Fibroblast of lung (primary cell): ENCODE data around the gene ATF6B. TPM values are rescaled to one million over a fixed set of nuclear protein-coding genes. Genes with fewer than 3 reads are reported as not detected.
"Not testable (repeated sequence)": the region's sequence is repeated elsewhere in the genome, so short reads cannot be mapped to it uniquely, and the experiment has no call there.

Source experiments
- DNase-seq, 2 donors: peaks; one replicate each; pipeline versions ENCODE4 v3.0.0 to v3.0.0-alpha.2; 2010; ENCODE audit warnings: low read depth in 2 of 2
- H2AFZ ChIP-seq: 2 replicates; pipeline ENCODE4 v1.5.1; 2012; ENCODE audit warnings: low read length, control low read depth, inconsistent platforms
- H3K27ac ChIP-seq: 2 replicates; pipeline ENCODE4 v1.5.1; 2011; ENCODE audit warnings: low read length, control low read depth; ENCODE audit not compliant: insufficient read depth
- H3K27me3 ChIP-seq: 2 replicates; pipeline ENCODE4 v1.5.1; 2011; ENCODE audit warnings: mild to moderate bottlenecking, low read length; ENCODE audit not compliant: control insufficient read depth, insufficient read depth
- H3K36me3 ChIP-seq: 2 replicates; pipeline ENCODE4 v1.5.1; 2011; ENCODE audit warnings: low read length; ENCODE audit not compliant: control insufficient read depth, insufficient read depth
- H3K4me1 ChIP-seq: 2 replicates; pipeline ENCODE4 v1.5.1; 2011; ENCODE audit warnings: low read length; ENCODE audit not compliant: control insufficient read depth, insufficient read depth; ENCODE audit errors: extremely low read depth
- H3K4me2 ChIP-seq: 2 replicates; pipeline ENCODE4 v1.5.1; 2011; ENCODE audit warnings: low read length, control low read depth; ENCODE audit not compliant: insufficient read depth; ENCODE audit errors: extremely low read depth
- H3K4me3 ChIP-seq, 4 experiments: fragments of 200-600 bp in 1 of 4; sonication (generic) in 1 of 4; replicated peaks in 1 of 4; 2 replicates each; pipeline ENCODE4 v1.5.1; 2011 to 2016; ENCODE audit warnings: low read length in 4 of 4, low read depth in 3 of 4, mild to moderate bottlenecking in 3 of 4, control low read depth in 2 of 4, inconsistent platforms in 1 of 4, mixed read lengths in 1 of 4; ENCODE audit not compliant: insufficient read depth in 1 of 4; ENCODE audit errors: control extremely low read depth in 1 of 4
- H3K79me2 ChIP-seq: 2 replicates; pipeline ENCODE4 v1.5.1; 2012; ENCODE audit warnings: mild to moderate bottlenecking, low read length, inconsistent platforms; ENCODE audit not compliant: control insufficient read depth, insufficient read depth
- H3K9ac ChIP-seq: 2 replicates; pipeline ENCODE4 v1.5.1; 2011; ENCODE audit warnings: mild to moderate bottlenecking, low read length, control low read depth; ENCODE audit not compliant: insufficient read depth
- H3K9me3 ChIP-seq: 2 replicates; pipeline ENCODE4 v1.5.1; 2012; ENCODE audit warnings: low read depth, low read length; ENCODE audit not compliant: control insufficient read depth, insufficient read depth
- H4K20me1 ChIP-seq: 2 replicates; pipeline ENCODE4 v1.5.1; 2011; ENCODE audit warnings: low read length; ENCODE audit not compliant: control insufficient read depth, insufficient read depth; ENCODE audit errors: extremely low read depth
- CTCF ChIP-seq, 2 donors: IDR thresholded peaks in 1 of 2; conservative IDR thresholded peaks in 1 of 2; 1 replicate in 1 of 2; 2 replicates in 1 of 2; pipeline ENCODE4 v1.5.1; 2011 to 2012; ENCODE audit warnings: low read length in 2 of 2, control low read depth in 1 of 2, inconsistent platforms in 1 of 2, low read depth in 1 of 2, mild to moderate bottlenecking in 1 of 2
- EZH2 ChIP-seq: IDR thresholded peaks from 2 replicates; pipeline ENCODE4 v1.5.1; 2012; ENCODE audit warnings: low read length, control low read depth, mild to moderate bottlenecking; ENCODE audit errors: missing control alignments
- polyA plus RNA-seq, 2 donors: library from polyadenylated mRNA; depleted of rRNA in 1 of 2; stranded (reverse) in 1 of 2; unstranded in 1 of 2; fragments of >200 nt; gene quantifications; 2 replicates each; pipeline ENCODE4 v1.2.1, GENCODE V29; 2011 to 2012; ENCODE audit warnings: missing spikeins in 1 of 2
- total RNA-seq: library from RNA; depleted of rRNA; stranded (reverse); fragments of >200 nt; gene quantifications from 2 replicates; pipeline ENCODE4 v1.2.1, GENCODE V29; 2014

The ATF6B gene
- total and polyA plus RNA-seq, 2 donors (not counting 1 experiment from before 2014, with no cell fraction given), result 15.7 to 36.2 TPM

DNA sequence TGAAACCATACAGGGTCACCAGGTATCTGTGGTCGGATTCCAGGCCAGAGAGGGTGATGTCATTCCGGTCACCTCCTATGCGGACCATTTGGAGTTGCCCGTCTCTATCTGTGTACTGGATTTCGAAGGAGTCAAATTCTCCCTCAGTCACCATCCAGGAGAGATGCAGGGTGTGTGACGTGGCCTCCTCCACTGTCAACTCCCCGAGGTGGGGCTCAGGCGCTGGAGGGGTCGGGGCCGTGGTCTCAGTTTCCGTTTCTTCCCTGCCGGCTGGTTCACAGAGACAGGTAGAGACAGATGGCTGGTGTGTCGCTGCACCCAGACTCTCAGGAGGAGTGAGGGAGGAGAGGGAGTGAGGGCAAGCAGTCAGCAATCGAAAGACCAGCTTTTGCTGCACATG lies 59.2 kb downstream of the ATF6B start:
- no peaks in the 10 kb centered on the region for H3K4me1 ChIP-seq
- no peaks in the 10 kb centered on the region for H3K9me3 ChIP-seq
- H3K4me2 ChIP-seq, result no peak overlapping the region
- H2AFZ ChIP-seq, result no peak overlapping the region
- H3K4me3 ChIP-seq, result no peak overlapping the region
- H3K79me2 ChIP-seq, result no peaks in the 10 kb centered on the region
- H3K27me3 ChIP-seq, result no peaks in the 10 kb centered on the region
- H3K9ac ChIP-seq, result no peak overlapping the region
- peaks cover 1% of the 10 kb centered on the region for H3K36me3 ChIP-seq
- no peak overlapping the region for H3K27ac ChIP-seq
- DNase-seq, result no peak
- H4K20me1 ChIP-seq, result no peaks in the 10 kb centered on the region
- TF ChIP-seq CTCF (conservative IDR thresholded peaks at IDR 0.05 in 1 of 2, IDR thresholded peaks at IDR 0.05 in 1 of 2; ENCODE audit: low read depth in 1 of 2, low read length in 2 of 2) (no peak), EZH2 (no peak)

- H3K79me2 ChIP-seq, H3K9ac ChIP-seq, H3K27ac ChIP-seq, H3K4me3 ChIP-seq, H3K27me3 ChIP-seq, DNase-seq, H3K4me2 ChIP-seq, H3K36me3 ChIP-seq, H3K4me1 ChIP-seq, H4K20me1 ChIP-seq, H3K9me3 ChIP-seq, H2AFZ ChIP-seq: not testable (repeated sequence)
Measured at GRCh38 chr6:32068315-32068714, 59.7 kb downstream of the ATF6B start.

- H3K9me3 ChIP-seq, H2AFZ ChIP-seq, H3K27ac ChIP-seq, H3K4me3 ChIP-seq, H3K4me2 ChIP-seq, H3K27me3 ChIP-seq, H3K36me3 ChIP-seq, H3K9ac ChIP-seq, H3K4me1 ChIP-seq, H4K20me1 ChIP-seq, H3K79me2 ChIP-seq, DNase-seq: not testable (repeated sequence)
Measured at GRCh38 chr6:32067521-32067920, 60.5 kb downstream of the ATF6B start.

Other genes starting within 250 kb of the ATF6B start
- gene SLC44A4, start 249.2 kb downstream of the ATF6B start, total RNA-seq, result not detected in 2 replicates
- 0.02 TPM in 1 of 2 replicates, not detected in the other for gene SLC44A4, start 249.2 kb downstream of the ATF6B start, polyA plus RNA-seq
- 60.1 and 63.7 TPM in 2 replicates for gene EHMT2, start 230.5 kb downstream of the ATF6B start, total RNA-seq
- gene EHMT2, start 230.5 kb downstream of the ATF6B start, polyA plus RNA-seq, result 22.0 and 37.3 TPM in 2 replicates
- gene ZBTB12, start 226.2 kb downstream of the ATF6B start, total RNA-seq, result 9.5 and 13.2 TPM in 2 replicates
- gene ZBTB12, start 226.2 kb downstream of the ATF6B start, polyA plus RNA-seq, result 1.2 and 1.6 TPM in 2 replicates
- 16.8 and 27.2 TPM in 2 replicates for gene C2, start 200.5 kb downstream of the ATF6B start, total RNA-seq
- 2.1 and 7.6 TPM in 2 replicates for gene C2, start 200.5 kb downstream of the ATF6B start, polyA plus RNA-seq
- 62.9 and 87.1 TPM in 2 replicates for gene CFB, start 182.2 kb downstream of the ATF6B start, total RNA-seq
- gene CFB, start 182.2 kb downstream of the ATF6B start, polyA plus RNA-seq, result 21.7 and 22.9 TPM in 2 replicates
- 85.5 and 111 TPM in 2 replicates for gene NELFE, start 169.3 kb downstream of the ATF6B start, total RNA-seq
- gene NELFE, start 169.3 kb downstream of the ATF6B start, polyA plus RNA-seq, result 81.7 and 119 TPM in 2 replicates
- gene SKIC2, start 169.1 kb downstream of the ATF6B start, total RNA-seq, result 56.2 and 58.0 TPM in 2 replicates
- 21.6 and 29.9 TPM in 2 replicates for gene SKIC2, start 169.1 kb downstream of the ATF6B start, polyA plus RNA-seq
- 11.6 and 14.0 TPM in 2 replicates for gene DXO, start 156.1 kb downstream of the ATF6B start, total RNA-seq
- 9.1 and 11.8 TPM in 2 replicates for gene DXO, start 156.1 kb downstream of the ATF6B start, polyA plus RNA-seq
- gene C4A, start 146.2 kb downstream of the ATF6B start, total RNA-seq, result 21.1 and 46.0 TPM in 2 replicates
- 5.7 and 25.2 TPM in 2 replicates for gene C4A, start 146.2 kb downstream of the ATF6B start, polyA plus RNA-seq
- gene C4B, start 113.5 kb downstream of the ATF6B start, total RNA-seq, result 19.0 and 43.9 TPM in 2 replicates
- 4.9 and 16.2 TPM in 2 replicates for gene C4B, start 113.5 kb downstream of the ATF6B start, polyA plus RNA-seq
- gene CYP21A2, start 89.8 kb downstream of the ATF6B start, total RNA-seq, result not detected in 2 replicates
- not detected in 2 replicates for gene CYP21A2, start 89.8 kb downstream of the ATF6B start, polyA plus RNA-seq
- gene TNXB, start 18.9 kb downstream of the ATF6B start, total RNA-seq, result 63.9 and 113 TPM in 2 replicates
- 8.1 and 13.0 TPM in 2 replicates for gene TNXB, start 18.9 kb downstream of the ATF6B start, polyA plus RNA-seq
- gene FKBPL, start 2.0 kb upstream of the ATF6B start, total RNA-seq, result 7.4 and 7.6 TPM in 2 replicates
- gene FKBPL, start 2.0 kb upstream of the ATF6B start, polyA plus RNA-seq, result 2.4 and 3.5 TPM in 2 replicates
- gene PRRT1, start 23.7 kb upstream of the ATF6B start, total RNA-seq, result 0.26 and 0.33 TPM in 2 replicates
- gene PRRT1, start 23.7 kb upstream of the ATF6B start, polyA plus RNA-seq, result 0.61 and 0.73 TPM in 2 replicates
- gene PPT2, start 25.9 kb upstream of the ATF6B start, total RNA-seq, result 15.9 and 37.3 TPM in 2 replicates
- gene PPT2, start 25.9 kb upstream of the ATF6B start, polyA plus RNA-seq, result 13.7 and 21.6 TPM in 2 replicates
- 0.99 and 1.0 TPM in 2 replicates for gene EGFL8, start 36.3 kb upstream of the ATF6B start, total RNA-seq
- 0.77 and 2.3 TPM in 2 replicates for gene EGFL8, start 36.3 kb upstream of the ATF6B start, polyA plus RNA-seq
- 15.9 and 22.1 TPM in 2 replicates for gene AGPAT1, start 47.8 kb upstream of the ATF6B start, total RNA-seq
- gene AGPAT1, start 47.8 kb upstream of the ATF6B start, polyA plus RNA-seq, result 79.0 and 92.1 TPM in 2 replicates
- 22.1 and 23.9 TPM in 2 replicates for gene RNF5, start 50.2 kb upstream of the ATF6B start, total RNA-seq
- 54.5 and 63.4 TPM in 2 replicates for gene RNF5, start 50.2 kb upstream of the ATF6B start, polyA plus RNA-seq
- gene AGER, start 56.0 kb upstream of the ATF6B start, total RNA-seq, result 0.26 and 0.50 TPM in 2 replicates
- 0.78 and 0.99 TPM in 2 replicates for gene AGER, start 56.0 kb upstream of the ATF6B start, polyA plus RNA-seq
- gene PBX2, start 62.0 kb upstream of the ATF6B start, total RNA-seq, result 23.6 and 35.0 TPM in 2 replicates
- gene PBX2, start 62.0 kb upstream of the ATF6B start, polyA plus RNA-seq, result 39.4 and 41.8 TPM in 2 replicates
- 1.3 and 2.3 TPM in 2 replicates for gene GPSM3, start 64.4 kb upstream of the ATF6B start, total RNA-seq
- gene GPSM3, start 64.4 kb upstream of the ATF6B start, polyA plus RNA-seq, result 3.9 and 7.0 TPM in 2 replicates
- gene NOTCH4, start 95.8 kb upstream of the ATF6B start, total RNA-seq, result 0.77 and 0.99 TPM in 2 replicates
- 0.42 and 0.66 TPM in 2 replicates for gene NOTCH4, start 95.8 kb upstream of the ATF6B start, polyA plus RNA-seq
- gene TSBP1, start 243.7 kb upstream of the ATF6B start, total RNA-seq, result under 0.01 TPM in 1 of 2 replicates, not detected in the other
- not detected in 2 replicates for gene TSBP1, start 243.7 kb upstream of the ATF6B start, polyA plus RNA-seq